Uterus (tissue), 2 donors: Measurements from ENCODE around the gene SRGN.

Experiments
- POLR2A ChIP-seq, 2 donors: fragments of 450-650 bp; IDR thresholded peaks; one replicate each; pipeline ENCODE4 v1.6.1; 2016; ENCODE audit warnings: antibody characterized with exemption in 2 of 2, mild to moderate bottlenecking in 1 of 2, moderate library complexity in 1 of 2
- TF ChIP-seq, protein P1 (sequence below), 4 experiments: fragments of 200-600 bp in 2 of 4; fragments of 450-650 bp in 2 of 4; sonication (generic) in 2 of 4; IDR thresholded peaks; one replicate each; pipeline ENCODE4 v1.5.1; 2016 to 2019; ENCODE audit warnings: antibody characterized with exemption in 4 of 4, mild to moderate bottlenecking in 2 of 4, moderate library complexity in 1 of 4

DNA sequence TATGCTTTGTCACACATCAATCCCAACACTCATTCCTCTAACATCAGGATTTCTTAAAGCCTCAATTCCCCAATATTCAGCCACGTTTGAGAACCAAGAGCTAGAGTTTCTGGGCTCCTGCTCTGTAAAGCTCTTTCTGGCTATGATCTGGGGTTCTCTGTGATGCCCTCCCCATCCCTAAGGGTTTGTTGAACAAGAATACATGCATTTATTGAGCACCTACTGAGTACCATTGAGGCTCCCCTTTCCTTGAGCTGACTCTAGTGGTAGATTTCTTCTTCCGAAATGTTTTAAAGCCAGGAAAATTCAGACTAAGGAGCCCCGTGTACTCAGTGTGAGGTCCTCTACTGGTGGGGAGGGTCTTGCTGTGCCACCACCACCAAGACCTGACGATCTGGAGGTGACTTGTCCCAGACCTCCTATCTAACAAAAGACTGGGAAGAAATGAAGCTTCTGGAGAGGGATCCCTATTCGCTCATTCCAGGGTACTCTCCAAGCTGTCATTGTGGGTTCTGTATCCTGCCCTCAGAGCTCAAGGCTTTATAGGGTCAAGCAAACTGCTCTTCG, 23.1 kb upstream of the SRGN start:
- no peak for TF ChIP-seq POLR2A (IDR thresholded peaks at IDR 0.05)
- TF ChIP-seq, protein P1, sequence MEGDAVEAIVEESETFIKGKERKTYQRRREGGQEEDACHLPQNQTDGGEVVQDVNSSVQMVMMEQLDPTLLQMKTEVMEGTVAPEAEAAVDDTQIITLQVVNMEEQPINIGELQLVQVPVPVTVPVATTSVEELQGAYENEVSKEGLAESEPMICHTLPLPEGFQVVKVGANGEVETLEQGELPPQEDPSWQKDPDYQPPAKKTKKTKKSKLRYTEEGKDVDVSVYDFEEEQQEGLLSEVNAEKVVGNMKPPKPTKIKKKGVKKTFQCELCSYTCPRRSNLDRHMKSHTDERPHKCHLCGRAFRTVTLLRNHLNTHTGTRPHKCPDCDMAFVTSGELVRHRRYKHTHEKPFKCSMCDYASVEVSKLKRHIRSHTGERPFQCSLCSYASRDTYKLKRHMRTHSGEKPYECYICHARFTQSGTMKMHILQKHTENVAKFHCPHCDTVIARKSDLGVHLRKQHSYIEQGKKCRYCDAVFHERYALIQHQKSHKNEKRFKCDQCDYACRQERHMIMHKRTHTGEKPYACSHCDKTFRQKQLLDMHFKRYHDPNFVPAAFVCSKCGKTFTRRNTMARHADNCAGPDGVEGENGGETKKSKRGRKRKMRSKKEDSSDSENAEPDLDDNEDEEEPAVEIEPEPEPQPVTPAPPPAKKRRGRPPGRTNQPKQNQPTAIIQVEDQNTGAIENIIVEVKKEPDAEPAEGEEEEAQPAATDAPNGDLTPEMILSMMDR (IDR thresholded peaks at IDR 0.05), result no peak
